ENCODE data around the gene TFF1.

The TFF1 gene

GRCh38 chr21:42343963-42344510 is 22.3 kb downstream of the TFF1 start:
- TF ChIP-seq CTCF (IDR thresholded peaks at IDR 0.05; ENCODE audit: control extremely low read depth, extremely low read depth, low read depth, missing control alignments) = no peak
- no peak for DNase-seq (ENCODE audit: extremely low spot score)
- ChIA-PET POLR2A (no interaction called here), CTCF (interaction anchor here (0.6 kb wide), 1 partner anchor 591 kb away, joined by 3 read pairs; no protein-coding TSS in a partner anchor)

GRCh38 chr21:42343556-42343955 is 22.8 kb downstream of the TFF1 start:
- ChIA-PET POLR2A (no interaction called here), CTCF (interaction anchor here (0.6 kb wide), 1 partner anchor 591 kb away, joined by 3 read pairs; no protein-coding TSS in a partner anchor)
- no peak for DNase-seq (ENCODE audit: extremely low spot score)
- no peak for TF ChIP-seq CTCF (IDR thresholded peaks at IDR 0.05; ENCODE audit: control extremely low read depth, extremely low read depth, low read depth, missing control alignments)

DNA sequence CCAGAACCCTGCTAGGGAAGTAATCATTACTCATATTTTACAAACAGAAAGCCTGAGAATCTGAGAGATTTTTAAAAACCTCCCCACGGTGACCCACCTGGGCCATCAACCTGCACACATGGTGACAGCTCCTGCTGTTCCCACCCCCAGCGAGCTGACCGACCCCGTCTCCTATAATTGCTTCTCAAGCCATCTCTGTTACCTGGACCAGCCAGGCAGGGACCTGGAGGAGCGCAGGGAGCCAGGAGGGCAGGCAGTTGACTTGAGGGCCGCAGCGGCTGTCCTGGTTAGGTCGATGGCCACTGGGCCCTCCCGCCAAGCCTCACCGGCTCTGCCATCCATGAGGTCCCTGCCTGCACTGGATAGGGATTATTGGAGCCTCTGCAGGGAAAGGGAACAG is 23.2 kb downstream of the TFF1 start:
- no peak for DNase-seq (ENCODE audit: extremely low spot score)
- ChIA-PET POLR2A (no interaction called here), CTCF (interaction anchor here (1.1 to 2.9 kb wide), 4 partner anchors 13 to 67 kb away, joined by 3 to 8 read pairs (median 4); no protein-coding TSS in a partner anchor)
- TF ChIP-seq CTCF (IDR thresholded peaks at IDR 0.05; ENCODE audit: control extremely low read depth, extremely low read depth, low read depth, missing control alignments) = no peak

DNA sequence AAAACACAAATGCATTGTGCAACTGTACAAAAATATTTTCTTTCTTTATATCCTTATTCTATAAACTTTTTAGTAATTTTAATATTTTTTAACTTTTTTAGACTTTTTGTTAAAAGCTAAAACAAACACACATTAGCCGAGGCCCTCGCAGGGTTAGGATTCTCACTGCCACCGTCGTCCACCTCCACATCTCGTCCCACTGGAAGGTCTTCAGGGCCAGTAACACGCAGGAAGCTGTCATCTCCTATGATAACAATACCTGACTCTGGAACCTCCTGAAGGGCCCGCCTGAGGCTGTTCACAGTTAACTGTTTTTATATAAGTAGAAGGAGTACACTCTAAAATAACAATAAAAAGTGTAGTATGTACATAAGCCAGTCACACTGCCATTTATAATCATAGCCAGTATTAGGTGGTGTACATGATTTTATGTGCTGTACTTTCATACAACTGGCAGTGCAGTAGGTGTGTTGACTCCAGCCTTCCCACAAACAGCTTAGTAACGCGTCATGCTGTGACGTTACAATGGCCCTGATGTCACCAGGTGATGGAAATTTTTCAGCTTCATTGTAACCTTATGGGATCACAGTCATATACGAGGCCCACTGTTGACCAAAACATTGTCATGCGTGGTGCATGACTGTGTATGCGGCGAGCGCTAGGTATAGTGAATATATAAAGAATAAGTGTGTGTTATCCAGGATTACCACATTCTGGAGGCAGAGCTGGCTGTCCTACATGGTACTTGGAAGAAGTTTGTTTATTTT is 24.4 kb downstream of the TFF1 start:
- ChIA-PET POLR2A (no interaction called here), CTCF (interaction anchor here (0.7 to 2.9 kb wide), 7 partner anchors 11 to 197 kb away, joined by 3 to 8 read pairs (median 3); no protein-coding TSS in a partner anchor)
- DNase-seq (ENCODE audit: extremely low spot score) = no peak
- no peak for TF ChIP-seq CTCF (IDR thresholded peaks at IDR 0.05; ENCODE audit: control extremely low read depth, extremely low read depth, low read depth, missing control alignments)

- no peak for TF ChIP-seq CTCF (IDR thresholded peaks at IDR 0.05; ENCODE audit: control extremely low read depth, extremely low read depth, low read depth, missing control alignments)
- ChIA-PET CTCF (interaction anchor here (1.4 to 5.4 kb wide), 4 partner anchors 16 to 86 kb away, joined by 4 to 30 read pairs (median 7); no protein-coding TSS in a partner anchor), POLR2A (no interaction called here)
- DNase-seq (ENCODE audit: extremely low spot score) = no peak
These were observed 25.9 kb downstream of the TFF1 start for GRCh38 chr21:42340187-42341050.
